H1 (cell line): ENCODE data around the gene GRIK2. TPM values are rescaled to one million over a fixed set of nuclear protein-coding genes. Genes with fewer than 3 reads are reported as not detected.

ENCODE experiments used
- CHD1 ChIP-seq: IDR thresholded peaks from 2 replicates; pipeline ENCODE4 v1.6.1; 2012; ENCODE audit warnings: low read depth, low read length, improper control_type of control experiment
- GABPA ChIP-seq: IDR thresholded peaks from 2 replicates; pipeline ENCODE4 v1.6.1; 2011; ENCODE audit warnings: mild to moderate bottlenecking, low read length, moderate library complexity, borderline replicate concordance; ENCODE audit not compliant: insufficient read depth
- polyA plus RNA-seq, 7 experiments: library from polyadenylated mRNA; depleted of rRNA in 3 of 7; stranded (reverse) in 5 of 7; unstranded in 2 of 7; fragments of >200 nt in 5 of 7; fragments of 200-250 nt in 2 of 7; gene quantifications; 1 replicate in 5 of 7; 2 replicates in 1 of 7; 4 replicates in 1 of 7; pipeline versions ENCODE4 v1.2.1 to v1.2.3, GENCODE V29; 2011 to 2013; ENCODE audit warnings: missing spikeins in 2 of 7, mixed read lengths in 2 of 7
- total RNA-seq: library from RNA; stranded (reverse); fragmentation: NEBNext Ultra II Directional; extraction: Animal tissue kit (Norgen Biotek cat#: 25700); gene quantifications from 2 replicates; pipeline ENCODE4 v1.2.1, GENCODE V29; 2021

GRIK2 gene
- total and polyA plus RNA-seq, 2 of the 8 experiments (the other 6 are each of a cell fraction or from before 2014, with no cell fraction given): 1.8 to 2.2 TPM

DNA sequence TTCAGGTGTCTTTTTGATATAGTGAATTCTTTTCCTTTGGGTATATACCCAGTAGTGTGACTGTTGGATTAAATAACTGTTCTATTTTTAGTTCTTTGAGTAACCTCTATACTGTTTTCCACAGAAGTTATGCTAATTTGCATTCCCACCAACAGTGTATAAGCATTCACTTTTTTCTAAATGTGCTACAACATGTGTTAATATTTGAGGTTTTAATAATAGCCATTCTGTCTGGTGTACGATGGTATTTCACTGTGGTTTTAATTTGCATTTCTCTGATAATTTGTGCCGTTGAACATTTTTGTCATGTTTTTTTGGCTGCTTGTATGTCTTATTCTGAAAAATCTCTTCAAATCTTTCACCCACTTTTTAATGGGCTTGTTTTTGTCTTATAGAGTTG, 563.5 kb downstream of the GRIK2 start (continued):
- no peak for TF ChIP-seq GABPA
- no peak for TF ChIP-seq CHD1
- TF ChIP-seq, all 59 proteins: peak for 0
